GM18870 (cell line): ENCODE results near the gene YAF2.
"Not testable (repeated sequence)": the region's sequence is repeated elsewhere in the genome, so short reads cannot be mapped to it uniquely, and the experiment has no call there.

Experiments used
- ATAC-seq: cut with Tn5 transposase; IDR thresholded peaks from one replicate; pipeline ENCODE4 v1.9.1; 2021; ENCODE audit warnings: moderate library complexity; ENCODE audit not compliant: unreplicated experiment

Gene YAF2

DNA sequence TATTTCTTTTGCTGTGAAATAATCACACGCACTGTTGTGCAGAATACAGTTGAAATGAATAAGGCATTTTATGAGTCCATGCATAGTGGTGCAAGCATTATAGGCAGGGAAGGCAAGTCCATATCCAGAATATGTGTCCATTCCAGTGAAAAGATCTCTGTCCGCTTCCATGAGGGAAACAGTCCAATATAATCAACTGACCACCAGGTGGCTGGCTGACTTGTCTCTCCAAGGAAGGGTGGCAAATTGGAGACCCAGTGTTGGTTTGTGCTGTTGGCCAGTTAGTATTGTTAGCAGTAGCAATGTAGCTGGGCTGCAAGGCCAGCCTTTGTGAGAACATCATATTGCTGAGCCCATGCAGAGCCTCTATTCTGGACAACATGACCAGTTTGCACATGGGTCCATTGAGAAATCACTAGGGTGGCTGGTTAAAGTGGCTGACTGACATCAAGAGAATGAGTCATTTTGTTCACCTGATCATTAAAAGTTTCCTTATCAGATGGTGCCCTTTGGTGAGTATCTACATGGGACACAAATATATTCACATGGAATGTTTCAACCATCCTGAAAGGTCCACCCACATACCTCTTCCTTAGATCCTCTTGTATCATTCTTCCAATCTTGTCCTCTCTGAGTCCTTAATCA, 17.3 kb upstream of the YAF2 start:
- ATAC-seq: no peak

GRCh38 chr12:42252645-42253044, 14.6 kb upstream of the YAF2 start:
- ATAC-seq: not testable (repeated sequence)

DNA sequence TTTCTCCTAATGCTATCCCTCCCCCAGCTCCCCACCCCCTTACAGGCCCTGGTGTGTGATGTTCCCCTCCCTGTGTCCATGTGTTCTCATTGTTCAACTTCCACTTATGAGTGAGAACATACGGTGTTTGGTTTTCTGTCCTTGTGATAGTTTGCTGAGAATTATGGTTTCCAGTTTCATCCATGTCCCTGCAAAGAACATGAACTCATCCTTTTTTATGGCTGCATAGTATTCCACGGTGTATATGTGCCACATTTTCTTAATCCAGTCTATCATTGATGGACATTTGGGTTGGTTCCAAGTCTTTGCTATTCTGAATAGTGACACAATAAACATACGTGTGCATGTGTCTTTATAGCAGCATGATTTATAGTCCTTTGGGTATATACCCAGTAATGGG, 11.0 kb upstream of the YAF2 start:
- not testable (repeated sequence) for ATAC-seq

DNA sequence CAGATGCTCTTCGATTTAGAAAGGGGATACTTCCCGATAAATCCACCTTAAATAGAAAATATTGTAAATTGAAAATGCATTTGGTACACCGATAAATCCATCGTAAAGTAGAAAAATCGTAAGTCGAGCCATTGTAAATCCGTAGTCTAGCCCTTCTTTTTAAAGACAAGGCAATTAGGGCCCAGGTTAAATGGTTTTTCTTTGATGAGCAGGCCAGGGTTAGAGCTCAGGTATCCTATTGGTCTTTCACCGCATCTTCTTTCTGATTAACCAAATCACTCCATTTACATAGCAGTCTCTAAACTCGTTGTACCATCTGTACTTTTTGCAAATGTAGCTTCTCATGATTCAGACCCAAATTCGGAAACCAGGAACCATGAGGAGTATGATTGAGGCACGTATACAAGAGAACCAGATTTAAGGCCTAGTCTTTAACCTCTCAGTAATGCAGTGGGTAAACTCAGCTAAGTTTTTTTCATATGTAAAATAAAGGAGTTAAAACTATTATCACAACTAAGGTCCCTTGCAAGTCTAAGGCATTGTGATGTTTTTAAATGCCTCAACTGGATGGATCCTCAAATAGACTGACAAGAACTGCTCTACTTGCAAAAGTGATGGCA, 2.2 kb upstream of the YAF2 start:
- no peak for ATAC-seq

- peak; percentile 16 for ATAC-seq
Measured at GRCh38 chr12:42237853-42238239, 202 bp downstream of the YAF2 start.

DNA sequence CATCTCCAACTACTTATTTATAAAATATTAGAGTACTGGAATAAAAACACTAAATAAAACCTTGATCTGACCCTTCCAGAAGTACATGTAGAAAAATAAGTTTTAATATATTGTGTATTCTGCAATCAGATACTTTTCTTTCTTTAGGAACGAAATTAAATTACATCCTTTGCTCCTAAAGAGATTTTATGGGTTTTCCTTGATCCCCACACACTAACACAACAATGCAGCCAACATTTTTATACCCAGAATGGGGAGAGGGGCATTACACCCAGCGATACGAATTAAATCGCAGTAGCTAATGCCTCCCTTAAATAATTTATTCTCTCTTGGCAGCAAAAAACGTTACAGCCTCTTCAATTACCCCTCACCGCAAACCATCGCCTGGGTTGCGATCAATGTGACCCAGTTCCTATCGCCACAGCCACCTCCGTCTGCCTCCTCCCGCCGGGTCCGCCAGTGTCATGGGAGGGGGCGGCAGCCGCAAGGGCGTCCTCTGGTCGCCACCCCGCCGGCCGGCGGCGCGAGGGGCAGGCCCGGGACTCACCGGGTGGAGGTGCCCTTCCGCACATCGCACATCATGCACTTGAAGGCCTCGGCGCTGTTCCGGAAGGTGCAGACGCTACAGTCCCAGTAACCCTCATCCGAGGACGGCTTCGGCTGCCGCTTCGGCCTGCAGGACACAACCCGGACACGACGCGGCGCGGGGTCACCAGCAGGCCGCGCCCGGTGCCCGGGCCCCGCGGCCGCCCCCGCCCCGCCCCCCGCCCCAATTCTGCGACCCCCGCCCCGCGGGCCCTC, 796 bp downstream of the YAF2 start:
- ATAC-seq: peak; percentile 71

DNA sequence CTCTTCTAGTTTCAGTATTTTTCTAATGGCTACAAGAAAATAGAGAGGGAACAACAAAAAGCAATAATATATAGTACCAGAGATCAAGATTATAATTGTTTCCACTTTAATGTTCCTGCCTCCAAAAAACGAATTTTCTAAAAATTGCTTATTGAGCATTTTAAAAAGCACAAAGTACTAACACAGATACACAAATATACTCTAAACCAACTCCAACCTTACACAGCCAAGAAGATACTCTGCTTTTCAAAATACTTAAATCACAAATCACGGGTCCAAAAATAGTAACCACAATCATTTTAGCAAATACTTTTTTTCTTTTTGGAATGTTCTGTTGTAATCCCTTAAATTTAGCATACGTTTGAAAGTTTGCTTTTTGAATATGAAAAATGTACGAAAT, 2.0 kb downstream of the YAF2 start:
- no peak for ATAC-seq

DNA sequence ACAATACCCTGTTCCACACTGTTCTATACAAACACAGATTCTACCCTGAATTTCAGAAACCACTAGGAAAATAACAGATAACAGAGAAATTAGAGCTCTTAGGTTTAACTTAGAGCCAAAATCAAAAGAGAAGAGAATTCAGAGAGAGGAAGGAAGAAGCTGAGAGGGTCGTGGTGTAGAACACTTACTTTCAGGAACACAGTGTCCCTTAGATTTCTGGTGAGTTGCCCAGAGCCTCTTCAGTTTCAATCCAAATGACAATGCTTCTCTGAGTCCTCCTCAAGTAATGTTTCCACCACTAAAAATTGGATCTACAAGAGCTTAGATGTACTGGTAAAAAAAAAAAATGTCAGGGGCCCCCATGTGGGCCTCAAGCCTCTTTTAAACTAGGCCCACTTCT, 2.6 kb downstream of the YAF2 start:
- no peak for ATAC-seq

GRCh38 chr12:42234970-42235369, 3.1 kb downstream of the YAF2 start:
- no peak for ATAC-seq

GRCh38 chr12:42227525-42227924, 10.5 kb downstream of the YAF2 start:
- not testable (repeated sequence) for ATAC-seq

DNA sequence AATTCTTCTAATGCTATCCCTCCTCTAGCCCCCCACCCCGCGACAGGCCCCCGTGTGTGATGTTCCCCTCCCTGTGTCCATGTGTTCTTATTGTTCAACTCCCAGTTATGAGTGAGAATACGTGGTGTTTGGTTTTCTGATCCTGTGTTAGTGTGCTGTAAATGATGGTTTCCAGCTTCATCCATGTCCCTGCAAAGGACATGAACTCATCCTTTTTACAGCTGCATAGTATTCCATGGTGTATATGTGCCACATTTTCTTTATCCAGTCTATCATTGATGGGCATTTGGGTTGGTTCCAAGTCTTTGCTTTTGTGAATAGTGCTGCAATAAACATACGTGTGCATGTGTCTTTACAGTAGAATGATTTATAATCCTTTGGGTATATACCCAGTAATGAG, 13.5 kb downstream of the YAF2 start:
- ATAC-seq: not testable (repeated sequence)

- no peak for ATAC-seq
Measured at GRCh38 chr12:42222724-42223123, 15.3 kb downstream of the YAF2 start.

- no peak for ATAC-seq
Measured at GRCh38 chr12:42221726-42222125, 16.3 kb downstream of the YAF2 start.

- ATAC-seq: no peak
Measured at GRCh38 chr12:42217656-42218055, 20.4 kb downstream of the YAF2 start.

DNA sequence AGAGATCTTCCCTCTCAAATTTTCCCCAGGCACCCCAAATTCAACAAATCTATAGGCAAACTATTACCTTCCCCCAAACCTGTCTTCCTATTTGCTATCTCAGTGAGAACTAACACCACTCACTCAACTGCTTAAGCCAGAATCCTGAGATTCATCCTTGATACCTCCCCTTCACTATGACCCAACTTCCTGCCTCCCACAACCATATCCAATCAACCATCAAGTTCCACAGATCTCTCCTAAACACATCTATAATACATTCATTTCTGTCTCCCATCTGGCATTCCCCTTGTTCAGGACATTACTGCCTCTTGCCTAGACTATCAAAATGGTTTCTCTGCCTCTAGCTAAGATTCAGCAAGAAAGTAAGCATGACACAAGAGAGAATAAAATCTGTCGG, 21.3 kb downstream of the YAF2 start:
- no peak for ATAC-seq

DNA sequence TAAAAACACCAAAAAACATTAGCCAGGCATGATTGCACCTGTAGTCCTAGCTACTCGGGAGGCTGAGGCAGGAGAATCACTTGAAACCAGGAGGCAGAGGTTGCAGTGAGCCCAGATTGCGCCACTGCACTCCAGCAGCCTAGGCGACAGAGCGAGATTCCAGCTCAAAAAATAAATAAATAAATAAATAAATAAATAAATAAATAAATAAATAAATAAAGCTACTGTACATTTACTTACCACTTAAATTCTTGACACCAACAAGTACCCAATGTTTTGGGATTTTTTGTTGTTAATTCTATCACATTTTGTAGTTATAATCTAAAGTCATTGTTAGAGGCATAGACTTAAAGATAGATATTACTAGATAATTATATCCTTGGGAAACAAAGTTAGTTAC, 22.3 kb downstream of the YAF2 start:
- ATAC-seq: not testable (repeated sequence)

GRCh38 chr12:42213954-42214426, 24.1 kb downstream of the YAF2 start:
- no peak for ATAC-seq

- ATAC-seq: no peak
Measured at GRCh38 chr12:42213023-42213422, 25.0 kb downstream of the YAF2 start.

DNA sequence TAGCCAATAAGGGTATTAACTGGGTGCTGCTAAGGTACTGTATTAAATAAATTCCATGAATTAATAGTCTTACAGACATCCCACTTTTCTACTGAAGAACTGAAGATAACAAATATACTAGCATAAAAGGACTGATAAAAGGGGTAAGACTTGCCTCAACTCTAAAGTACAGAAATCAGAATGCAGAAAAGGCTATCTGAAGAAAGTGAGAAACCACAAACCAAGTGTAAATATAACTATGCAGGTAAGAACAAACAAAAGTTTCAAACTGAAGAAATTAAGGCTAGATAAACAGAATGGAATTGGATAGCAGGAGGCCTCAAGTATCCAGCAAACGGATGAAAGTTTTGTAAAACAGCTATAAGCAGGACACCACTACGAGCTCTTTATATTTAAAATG, 29.5 kb downstream of the YAF2 start:
- ATAC-seq: no peak

DNA sequence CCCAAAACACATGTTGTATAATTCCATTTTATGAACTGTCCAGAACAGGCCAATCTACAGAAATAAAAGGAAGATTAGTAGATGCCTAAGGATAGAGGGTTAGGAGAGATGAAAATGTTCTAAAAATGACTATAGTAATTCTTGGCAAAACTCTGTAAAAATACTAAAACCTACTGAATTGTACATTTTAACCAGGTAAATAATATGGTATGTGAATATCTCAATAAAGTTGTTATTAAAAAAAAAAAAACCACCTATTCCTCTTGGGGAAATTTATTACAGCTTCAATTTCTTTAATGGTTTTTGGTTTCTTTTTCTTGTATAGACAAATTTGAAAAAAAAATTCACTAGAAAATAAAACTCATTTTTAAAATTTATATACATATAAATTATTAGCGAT, 33.2 kb downstream of the YAF2 start:
- ATAC-seq: no peak

- ATAC-seq: no peak
Measured at GRCh38 chr12:42204362-42204761, 33.7 kb downstream of the YAF2 start.

- no peak for ATAC-seq
Measured at GRCh38 chr12:42201063-42201462, 37.0 kb downstream of the YAF2 start.
